PC-9 (cell line): Measurements from ENCODE around the gene EVA1C. TPM values are rescaled to one million over a fixed set of nuclear protein-coding genes. Genes with fewer than 3 reads are reported as not detected.

Experiments used
- BruUV-seq: library from RNA; stranded (reverse); fragments of 400-500 nt; replicated peaks from 2 replicates; lab custom pipeline; 2021; lab: Mats Ljungman, UMichigan
- CTCF ChIA-PET: fragments of 300-600 bp; sonication (Branson Sonifier 250); formaldehyde crosslinking; loops from one replicate; lab custom pipeline; 2022; ENCODE audit warnings: antibody characterized with exemption; lab: Charles Lee
- POLR2A ChIA-PET: fragments of 300-600 bp; sonication (Branson Sonifier 250); formaldehyde crosslinking; loops from one replicate; lab custom pipeline; 2022; ENCODE audit warnings: antibody characterized with exemption; ENCODE audit not compliant: unreplicated experiment; lab: Charles Lee
- DNase-seq, 2 experiments: peaks; one replicate each; pipeline versions ENCODE4 v3.0.0 to v3.0.0-alpha.2; 2015 to 2022; ENCODE audit warnings: mixed read lengths in 1 of 2
- H2AFZ ChIP-seq: fragments of 200-600 bp; sonication (generic); 2 replicates; pipeline ENCODE4 v1.8.1; 2017; ENCODE audit warnings: antibody characterized with exemption
- H3F3A ChIP-seq: fragments of 200-600 bp; sonication (generic); 2 replicates; pipeline ENCODE4 v1.8.1; 2017; ENCODE audit warnings: antibody characterized with exemption, mild to moderate bottlenecking, low read depth; ENCODE audit not compliant: insufficient read depth
- H3K27ac ChIP-seq: fragments of 200-600 bp; sonication (generic); 2 replicates; pipeline ENCODE4 v1.6.1; 2016; ENCODE audit warnings: mixed run types
- H3K27me3 ChIP-seq: fragments of 200-600 bp; sonication (generic); 2 replicates; pipeline ENCODE4 v1.6.1; 2016; ENCODE audit warnings: low read depth, mixed run types; ENCODE audit not compliant: insufficient read depth
- H3K36me3 ChIP-seq: fragments of 200-600 bp; sonication (generic); 2 replicates; pipeline ENCODE4 v1.6.1; 2016; ENCODE audit warnings: low read depth, mixed run types
- H3K4me1 ChIP-seq: fragments of 200-600 bp; sonication (generic); replicated peaks from 2 replicates; pipeline ENCODE4 v1.6.1; 2016; ENCODE audit warnings: mixed run types; ENCODE audit not compliant: insufficient read depth
- H3K4me2 ChIP-seq: fragments of 200-600 bp; sonication (generic); 2 replicates; pipeline ENCODE4 v1.6.1; 2017; ENCODE audit warnings: mixed run types
- H3K4me3 ChIP-seq: fragments of 200-600 bp; sonication (generic); 2 replicates; pipeline ENCODE4 v1.6.1; 2016; ENCODE audit warnings: mixed run types
- H3K79me2 ChIP-seq: fragments of 200-600 bp; sonication (generic); 2 replicates; pipeline ENCODE4 v1.6.1; 2017; ENCODE audit warnings: low read depth, mixed run types
- H3K9me2 ChIP-seq: fragments of 200-600 bp; sonication (generic); 2 replicates; pipeline ENCODE4 v1.8.1; 2017; ENCODE audit warnings: mild to moderate bottlenecking; ENCODE audit not compliant: insufficient read depth
- H3K9me3 ChIP-seq: fragments of 200-600 bp; sonication (generic); 2 replicates; pipeline ENCODE4 v1.8.1; 2016; ENCODE audit warnings: low read depth; ENCODE audit not compliant: insufficient read depth
- H4K20me1 ChIP-seq: fragments of 200-600 bp; sonication (generic); 2 replicates; pipeline ENCODE4 v1.8.1; 2017; ENCODE audit not compliant: insufficient read depth
- CTCF ChIP-seq: fragments of 200-600 bp; sonication (generic); conservative IDR thresholded peaks from 2 replicates; pipeline ENCODE4 v1.6.1; 2017; ENCODE audit warnings: mixed run types, antibody characterized with exemption, mild to moderate bottlenecking, moderate library complexity
- EZH2 ChIP-seq: fragments of 200-600 bp; sonication (generic); IDR thresholded peaks from 2 replicates; pipeline ENCODE4 v1.8.0; 2017; ENCODE audit warnings: antibody characterized with exemption, low read depth
- intact Hi-C: fragments of 100-400 bp; cut with micrococcal nuclease; formaldehyde crosslinking; loops from one replicate; pipeline ENCODE4 v1.10.0; 2022; ENCODE audit not compliant: unreplicated experiment
- total RNA-seq: library from RNA; stranded (reverse); gene quantifications from 2 replicates; pipeline ENCODE4 v1.2.3, GENCODE V29; 2021

The EVA1C gene
- total RNA-seq, 1 experiment from 2014 or later, result 3.0 TPM

- no peak for TF ChIP-seq CTCF
- no peak for TF ChIP-seq EZH2
- CTCF ChIA-PET, result no interaction called here
- Histone ChIP-seq H2AFZ (no peak overlapping the region), H3K36me3 (no peaks in the 10 kb centered on the region), H3K27me3 (no peaks in the 10 kb centered on the region), H3K4me1 (no peaks in the 10 kb centered on the region), H3K27ac (no peak overlapping the region), H3K4me3 (no peak overlapping the region), H3F3A (no peaks in the 10 kb centered on the region), H3K9me2 (no peaks in the 10 kb centered on the region), H3K79me2 (no peaks in the 10 kb centered on the region), H4K20me1 (no peaks in the 10 kb centered on the region), H3K4me2 (no peak overlapping the region), H3K9me3 (no peaks in the 10 kb centered on the region)
- intact Hi-C loops, result no loop called here
- POLR2A ChIA-PET, result no interaction called here
- BruUV-seq, result no TSS peak
- no peak for DNase-seq
Measured at GRCh38 chr21:32562426-32562825, 149.9 kb downstream of the EVA1C start.

- DNase-seq, result no peak
- no TSS peak for BruUV-seq
- H2AFZ ChIP-seq, result no peak overlapping the region
- POLR2A ChIA-PET, result no interaction called here
- no peak overlapping the region for H3K4me3 ChIP-seq
- intact Hi-C loops, result no loop called here
- no peaks in the 10 kb centered on the region for H3F3A ChIP-seq
- no peaks in the 10 kb centered on the region for H3K27me3 ChIP-seq
- H3K9me2 ChIP-seq, result no peaks in the 10 kb centered on the region
- H3K79me2 ChIP-seq, result no peaks in the 10 kb centered on the region
- H3K4me1 ChIP-seq, result no peaks in the 10 kb centered on the region
- H3K27ac ChIP-seq, result no peak overlapping the region
- H4K20me1 ChIP-seq, result no peaks in the 10 kb centered on the region
- no peak for TF ChIP-seq EZH2
- no peak for TF ChIP-seq CTCF
- H3K4me2 ChIP-seq, result no peak overlapping the region
- CTCF ChIA-PET, result no interaction called here
- H3K9me3 ChIP-seq, result no peaks in the 10 kb centered on the region
- no peaks in the 10 kb centered on the region for H3K36me3 ChIP-seq
Measured at GRCh38 chr21:32562915-32563314, 150.4 kb downstream of the EVA1C start.

Other genes with a start within 250 kb of the EVA1C start
- gene MIS18A, start 133.7 kb upstream of the EVA1C start, total RNA-seq, result 17.5 and 18.8 TPM in 2 replicates
- gene MRAP, start 113.9 kb upstream of the EVA1C start, total RNA-seq, result not detected in 2 replicates
- gene URB1, start 19.7 kb upstream of the EVA1C start, total RNA-seq, result 11.0 TPM in 2 replicates
- gene TCP10L, start 172.8 kb downstream of the EVA1C start, total RNA-seq, result 0.68 TPM in 1 of 2 replicates, not detected in the other
- gene CFAP298, start 199.7 kb downstream of the EVA1C start, total RNA-seq, result 31.2 and 35.5 TPM in 2 replicates